SHP77 (cell line): ENCODE measurements around the gene PRKCZ.
"Not testable (repeated sequence)": the region's sequence is repeated elsewhere in the genome, so short reads cannot be mapped to it uniquely, and the experiment has no call there.

ENCODE experiments used
- DNase-seq, 2 experiments: peaks; one replicate each; lab custom pipeline; 2025; lab: John Stamatoyannopoulos, UW

PRKCZ gene

GRCh38 chr1:2101531-2101930, 51.3 kb downstream of the PRKCZ start:
- DNase-seq: no peak

GRCh38 chr1:2101946-2102345, 51.7 kb downstream of the PRKCZ start:
- no peak for DNase-seq

DNA sequence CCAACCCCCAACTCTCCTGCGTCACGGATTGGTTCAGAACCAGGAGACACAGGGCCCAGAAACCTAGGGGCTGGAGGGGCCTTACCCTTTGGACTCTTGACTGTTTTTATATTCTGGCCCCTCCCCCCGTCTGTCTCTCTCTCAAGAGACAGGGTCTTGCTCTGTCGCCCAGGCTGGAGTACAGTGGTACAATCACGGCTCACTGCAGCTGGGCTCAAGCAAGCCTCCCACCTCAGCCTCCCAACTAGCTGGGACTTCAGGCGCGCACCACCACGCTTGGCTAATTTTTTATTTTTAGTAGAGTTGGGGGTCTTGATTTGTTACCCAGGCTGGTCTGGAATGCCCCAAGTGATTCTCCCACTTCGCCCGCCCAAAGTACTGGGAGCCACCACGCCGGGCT, 52.5 kb downstream of the PRKCZ start:
- DNase-seq: no peak

- peak; percentile 18 to 28 for DNase-seq
Measured at GRCh38 chr1:2103266-2103900, 53.2 kb downstream of the PRKCZ start.

- DNase-seq: no peak
Measured at GRCh38 chr1:2103901-2104590, 53.8 kb downstream of the PRKCZ start.

DNA sequence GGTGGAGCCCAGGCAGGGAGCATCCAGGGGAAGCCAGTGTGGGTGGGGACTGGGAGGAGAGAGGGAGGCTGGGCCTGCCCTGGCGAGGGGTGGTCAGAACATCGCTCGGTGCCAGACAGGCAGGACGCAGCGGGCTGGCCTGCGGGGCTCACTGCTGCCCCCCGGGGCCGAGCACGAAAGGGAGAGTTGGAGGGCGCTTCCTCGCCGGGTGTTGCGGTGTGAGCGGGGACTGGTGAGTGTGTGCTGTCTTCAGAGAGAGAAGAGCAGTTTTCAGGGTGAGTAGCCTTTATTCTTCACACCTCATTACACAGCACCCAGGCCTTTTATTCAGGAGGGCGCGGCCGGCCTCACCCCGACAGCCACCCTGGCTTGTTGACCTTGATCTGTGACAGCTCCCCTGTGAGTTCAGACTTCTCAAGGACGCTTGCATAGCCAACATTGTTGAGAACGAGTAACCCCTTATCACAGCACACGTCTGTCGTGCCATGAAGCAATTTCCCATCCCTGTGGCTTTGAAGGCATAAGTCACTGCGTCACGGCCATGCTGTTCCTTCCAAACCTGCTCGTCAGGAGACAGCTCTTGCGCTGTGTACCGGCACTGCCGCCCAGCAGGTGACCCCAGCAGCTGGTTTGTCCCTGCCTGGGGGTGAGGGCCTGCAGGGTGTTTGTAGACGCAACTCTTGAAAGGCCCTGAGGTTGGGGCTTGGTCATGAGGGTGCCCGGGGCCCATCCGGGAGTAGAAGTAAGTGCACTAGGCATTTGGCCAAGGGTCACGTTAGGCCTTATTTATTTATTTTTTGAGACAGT, 54.6 kb downstream of the PRKCZ start:
- peak; percentile 77 to 78 for DNase-seq

DNA sequence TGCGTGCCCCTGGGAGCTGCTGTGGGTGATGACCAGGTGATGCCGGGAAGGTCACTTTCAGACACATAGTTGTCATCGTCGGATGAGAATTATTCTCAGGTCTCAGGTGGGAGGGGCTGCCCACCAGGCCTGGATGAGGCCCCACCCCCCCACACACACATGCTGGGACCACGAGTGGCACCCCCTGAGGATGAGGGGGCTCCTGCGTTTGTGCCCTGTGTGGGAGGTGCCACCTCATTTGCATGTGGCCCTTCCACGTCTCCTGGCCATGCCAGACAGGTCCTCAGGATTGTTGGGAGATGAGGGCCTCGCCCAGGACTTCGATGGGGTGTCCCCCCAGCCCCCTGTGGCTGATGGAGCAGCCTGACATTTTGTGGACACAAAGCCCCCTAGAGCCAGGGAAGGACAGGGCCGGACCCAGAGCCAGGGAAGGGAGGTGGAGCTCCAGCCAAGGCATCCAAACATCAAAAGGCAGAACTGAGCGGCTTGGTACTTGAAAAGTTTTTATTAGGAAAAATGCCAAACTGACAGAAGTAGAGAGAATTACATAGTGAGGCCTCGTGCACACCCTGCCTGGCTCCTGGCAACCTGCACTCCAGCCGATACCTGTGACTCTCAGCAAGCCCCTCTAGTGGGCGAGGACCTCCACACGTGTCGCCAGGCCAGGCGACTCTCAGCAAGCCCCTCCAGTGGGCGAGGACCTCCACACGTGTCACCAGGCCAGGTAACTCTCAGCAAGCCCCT, 55.7 kb downstream of the PRKCZ start:
- no peak for DNase-seq

DNA sequence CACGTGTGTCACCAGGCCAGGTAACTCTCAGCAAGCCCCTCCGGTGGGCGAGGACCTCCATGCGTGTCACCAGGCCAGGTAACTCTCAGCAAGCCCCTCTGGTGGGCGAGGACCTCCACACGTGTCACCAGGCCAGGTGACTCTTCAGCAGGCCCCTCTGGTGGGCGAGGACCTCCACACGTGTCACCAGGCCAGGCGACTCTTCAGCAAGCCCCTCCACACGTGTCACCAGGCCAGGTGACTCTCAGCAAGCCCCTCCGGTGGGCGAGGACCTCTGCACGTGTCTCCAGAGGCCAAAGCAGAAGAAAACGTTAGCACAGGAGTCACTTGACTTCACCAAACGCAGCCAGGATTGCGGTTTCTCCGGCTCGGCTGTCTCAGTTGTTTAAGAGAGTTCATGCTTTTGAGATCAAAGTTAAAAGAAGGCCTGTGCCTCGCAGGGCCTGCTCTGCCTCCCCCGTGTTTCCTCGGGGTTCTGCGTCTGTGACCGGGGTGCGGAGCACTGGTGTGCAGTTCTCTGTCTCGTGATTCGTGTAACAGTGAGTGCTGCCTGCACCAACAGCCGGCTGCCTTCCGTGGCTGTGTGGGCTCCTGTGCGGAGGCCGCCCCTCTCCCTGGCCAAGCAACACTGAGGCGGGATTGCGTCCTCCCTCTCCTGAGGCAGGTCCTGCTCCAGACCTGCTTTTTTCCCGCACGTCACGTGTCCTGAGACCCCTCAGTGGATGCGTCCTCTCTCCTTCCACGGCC, 56.6 kb downstream of the PRKCZ start:
- no peak for DNase-seq

- no peak for DNase-seq
Measured at GRCh38 chr1:2107586-2108212, 57.5 kb downstream of the PRKCZ start.

DNA sequence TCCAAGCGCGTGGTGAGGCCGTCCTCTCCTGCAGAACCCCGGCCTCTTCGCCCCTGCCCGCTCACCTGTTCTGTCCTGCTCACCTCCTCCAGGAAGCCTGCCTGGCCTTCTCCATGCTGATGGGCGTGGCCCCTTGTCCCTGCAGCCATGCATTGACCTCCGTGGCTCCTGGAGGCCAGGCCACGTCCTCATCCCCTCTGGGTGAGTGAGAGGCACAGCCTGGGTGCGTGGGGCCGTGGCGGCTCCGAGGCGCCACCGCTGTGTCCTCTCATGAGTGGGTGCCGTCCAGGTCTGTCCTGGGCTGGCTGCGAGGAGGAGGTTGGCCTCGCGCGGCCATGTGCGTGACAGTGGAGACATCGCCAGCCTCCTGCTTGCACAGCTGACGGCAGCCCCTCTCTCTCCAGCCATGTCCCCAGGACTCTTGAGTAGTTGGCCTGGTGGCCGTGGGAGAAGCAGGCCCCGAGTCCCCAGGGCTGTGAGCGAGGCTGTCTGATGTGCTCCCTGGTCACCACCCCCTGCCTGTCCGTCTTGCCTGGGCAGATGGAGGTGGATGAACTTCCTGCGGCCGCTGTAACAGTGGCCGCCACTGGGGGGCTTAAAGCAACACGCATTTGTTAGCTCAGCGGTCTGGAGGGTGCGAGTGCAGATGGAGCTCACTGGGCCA, 58.1 kb downstream of the PRKCZ start:
- peak; percentile 13 to 44 for DNase-seq

DNA sequence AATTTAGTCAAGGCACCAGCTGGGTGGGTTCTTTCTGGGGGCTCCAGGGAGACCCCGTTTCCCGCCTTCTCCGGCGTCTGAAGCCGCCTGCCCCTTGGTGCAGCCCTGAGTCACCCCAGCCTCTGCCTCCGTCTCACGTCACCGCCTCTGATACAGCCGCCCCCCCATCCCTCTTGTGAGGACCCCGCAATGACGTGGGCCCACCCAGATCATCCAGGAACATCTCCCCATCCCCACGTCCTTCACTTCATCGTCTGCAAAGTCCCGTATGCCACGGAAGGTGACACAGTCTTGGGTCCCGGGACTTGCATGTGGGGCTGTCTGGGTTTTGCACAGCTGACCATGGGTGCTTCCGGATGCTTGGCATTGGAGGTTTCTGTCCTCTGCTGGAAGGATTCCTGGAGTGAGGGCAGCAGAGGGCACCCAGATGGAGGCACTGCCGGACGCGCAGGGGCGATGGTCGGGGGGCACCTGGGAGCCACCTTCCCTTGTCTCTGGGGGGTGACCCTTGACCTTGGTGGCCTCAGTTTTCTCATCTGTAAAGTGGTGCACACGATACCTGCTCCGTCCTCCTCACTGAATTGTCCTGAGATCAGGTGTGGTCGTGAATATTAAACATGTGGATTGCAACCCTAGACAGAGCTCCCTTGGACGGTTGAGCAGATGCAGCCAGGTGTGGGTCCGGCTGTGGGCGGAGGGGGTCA, 58.8 kb downstream of the PRKCZ start:
- no peak for DNase-seq

- DNase-seq: no peak
Measured at GRCh38 chr1:2109581-2110021, 59.4 kb downstream of the PRKCZ start.

DNA sequence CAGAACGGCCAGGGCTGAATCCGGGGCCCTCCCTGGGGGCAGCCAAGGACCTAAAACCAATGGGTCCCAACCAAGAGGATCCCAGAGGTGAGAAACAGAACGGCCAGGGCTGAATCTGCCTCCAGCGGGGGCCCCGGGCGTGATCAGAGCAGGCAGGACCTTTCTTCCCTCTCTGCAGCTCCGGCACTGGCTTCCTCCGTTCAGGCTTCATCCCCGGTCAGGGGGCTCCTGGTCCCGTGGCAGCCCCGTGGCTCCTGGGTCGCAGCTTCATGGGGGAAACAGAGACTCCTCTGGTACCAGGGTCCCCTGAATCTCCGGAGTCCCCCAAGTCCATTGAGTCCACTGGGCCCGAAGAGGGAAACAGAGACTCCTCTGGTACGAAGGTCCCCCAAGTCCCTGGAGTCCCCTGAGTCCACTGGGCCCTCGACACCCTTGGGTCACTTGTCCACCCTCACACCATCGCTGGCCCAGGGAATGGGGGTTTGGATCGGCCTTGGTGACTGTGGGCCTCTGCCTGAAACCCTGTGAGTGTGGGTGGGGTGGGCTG, 60.1 kb downstream of the PRKCZ start:
- DNase-seq: no peak

GRCh38 chr1:2110738-2111673, 60.8 kb downstream of the PRKCZ start:
- DNase-seq: no peak

GRCh38 chr1:2111674-2112035, 61.4 kb downstream of the PRKCZ start:
- no peak for DNase-seq

DNA sequence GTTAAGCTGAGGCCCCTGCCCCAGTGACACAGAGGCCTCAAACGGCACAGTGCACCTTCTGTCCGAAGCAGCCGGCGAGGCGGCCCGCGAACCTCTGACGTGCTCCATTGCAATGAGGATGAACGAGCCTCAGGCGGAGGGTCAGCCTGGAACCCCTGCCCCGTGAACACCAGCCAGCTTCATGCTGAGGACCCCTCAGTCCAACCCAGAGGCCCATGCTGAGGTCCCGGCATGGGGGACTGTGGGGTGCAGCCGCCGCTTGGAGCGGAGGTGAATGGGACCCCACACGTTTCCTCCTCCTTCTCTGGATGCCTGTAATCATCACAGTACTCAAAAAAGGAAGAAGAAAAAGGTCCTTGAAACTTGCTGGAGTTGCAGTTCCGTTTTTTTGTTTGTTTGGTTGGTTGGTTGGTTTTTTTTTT, 62.1 kb downstream of the PRKCZ start:
- no peak for DNase-seq

GRCh38 chr1:2113620-2114135, 63.5 kb downstream of the PRKCZ start:
- no peak for DNase-seq

DNA sequence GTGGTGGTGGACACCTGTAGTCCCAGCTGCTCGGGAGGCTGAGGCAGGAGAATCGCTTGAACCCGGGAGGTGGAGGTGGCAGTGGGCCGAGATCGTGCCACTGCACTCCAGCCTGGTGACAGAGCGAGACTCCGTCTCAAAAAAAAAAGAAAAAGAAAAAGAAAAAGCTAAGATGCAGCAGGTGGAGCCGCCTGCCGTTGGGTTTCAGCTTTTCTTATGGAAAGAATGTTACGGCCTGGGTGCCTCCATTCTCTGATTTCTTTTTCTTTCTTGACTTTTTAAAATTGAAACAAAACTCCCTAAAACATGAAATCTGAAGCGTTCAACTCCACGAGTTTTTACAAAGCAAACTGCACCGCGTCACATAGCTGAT, 64.4 kb downstream of the PRKCZ start:
- DNase-seq: not testable (repeated sequence)
